Stimulated activated CD4-positive, alpha-beta T cell treated with anti-CD3 and anti-CD28 coated beads, Interleukin-4, amount 100 ng/mL, for 24 hours (primary cell): ENCODE data around the gene GHRH.
A peak's percentile ranks its signal among the peaks of the same experiment; 100 is the strongest.

ENCODE experiments used
- DNase-seq: peaks from one replicate; pipeline ENCODE4 v3.0.0-alpha.2; 2020

GHRH gene, protein sequence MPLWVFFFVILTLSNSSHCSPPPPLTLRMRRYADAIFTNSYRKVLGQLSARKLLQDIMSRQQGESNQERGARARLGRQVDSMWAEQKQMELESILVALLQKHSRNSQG

DNA sequence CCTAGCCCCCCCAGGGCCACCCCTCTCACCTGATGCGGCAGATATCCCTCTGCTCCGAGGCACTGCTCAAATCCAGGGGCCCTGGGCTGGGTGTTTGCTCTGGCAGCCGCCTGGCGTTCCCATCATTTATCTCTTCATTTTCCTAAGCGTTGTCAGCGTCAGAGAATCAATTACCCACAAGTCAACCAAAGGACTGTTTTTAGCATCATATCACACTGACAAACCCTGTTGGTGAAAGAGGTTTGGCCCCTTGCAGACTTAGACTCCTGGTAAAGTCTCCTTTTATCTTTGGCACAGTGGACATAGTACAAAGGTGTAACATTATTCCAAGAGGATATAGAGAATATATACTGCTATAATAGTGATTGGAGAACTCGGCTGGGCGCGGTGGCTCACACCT lies at the start of gene GHRH:
Gene GHRH, minus strand, starts transcription at position 101 of the 400 bp plus-strand sequence. CDS start 4,925 bp downstream, outside the sequence.
- DNase-seq = no peak

DNA sequence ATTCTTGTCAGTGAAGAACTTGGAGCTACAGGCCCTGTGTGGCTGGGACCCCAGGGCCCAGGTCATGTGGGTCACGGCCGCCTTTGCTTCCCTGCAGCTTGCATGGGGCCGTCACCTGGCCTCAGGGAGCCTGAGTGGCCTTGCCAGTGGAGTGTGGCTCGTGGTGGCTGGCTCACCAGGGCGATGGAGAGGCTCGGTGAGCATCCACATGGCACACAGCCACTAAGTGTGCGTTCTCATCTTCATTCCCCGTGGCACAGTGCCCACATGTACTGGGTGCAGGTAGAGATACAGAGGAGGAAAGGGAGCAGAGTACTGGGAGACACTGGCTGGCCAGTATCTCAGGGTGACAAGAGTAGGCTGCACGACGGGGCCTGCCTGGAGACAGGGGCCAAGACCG lies 49.3 kb upstream of the GHRH start:
- DNase-seq = no peak

DNA sequence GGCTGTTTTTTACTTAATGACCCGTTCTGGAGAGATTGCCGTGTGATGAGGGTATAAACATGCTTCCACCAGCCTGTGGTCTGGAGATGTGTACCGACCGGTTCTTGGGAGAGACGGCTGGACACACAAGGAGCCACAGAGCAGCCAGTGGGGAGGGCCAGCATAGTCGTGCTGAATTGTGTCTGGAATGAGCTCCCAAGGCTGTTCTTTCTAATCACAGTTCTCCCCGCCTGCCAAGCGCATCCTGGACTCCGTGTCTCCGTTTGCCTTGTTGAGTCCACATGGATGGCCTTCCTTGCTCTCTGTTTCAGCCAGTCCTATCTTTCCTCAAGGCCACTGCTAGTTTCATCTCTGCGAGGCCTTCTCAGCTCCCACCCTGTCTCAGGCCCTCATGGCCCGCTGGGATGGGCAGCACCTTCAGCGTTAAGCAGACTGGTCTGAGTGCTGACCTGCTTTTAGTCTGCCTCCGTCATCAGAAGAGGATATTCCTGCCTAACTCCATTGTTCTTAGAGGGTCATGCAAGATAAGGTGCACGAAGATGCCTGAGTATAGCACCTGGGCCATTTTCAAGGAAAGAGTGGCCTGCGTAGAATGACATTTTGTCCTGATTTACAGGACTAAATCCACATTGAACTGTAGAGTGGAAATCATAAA lies 48.4 kb upstream of the GHRH start:
- no peak for DNase-seq

DNA sequence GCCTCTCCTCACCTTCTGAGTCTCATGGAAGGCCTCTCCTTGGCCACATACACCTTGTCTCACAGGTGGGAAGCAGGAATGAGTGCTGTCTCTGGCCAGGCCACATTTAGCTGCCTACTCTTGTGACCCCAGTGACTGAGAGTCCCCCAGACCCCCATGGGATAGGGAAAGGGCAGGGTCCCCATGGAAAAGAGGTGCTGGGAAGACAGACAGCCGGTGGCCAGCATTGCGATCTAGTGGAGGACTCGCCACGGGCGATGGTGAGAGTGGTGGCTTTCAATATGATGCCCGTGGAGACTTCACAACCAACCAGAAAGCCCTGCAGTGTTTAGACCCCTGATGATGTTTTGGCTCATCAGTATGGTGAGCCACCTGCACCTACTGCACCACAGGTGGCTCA lies 47.7 kb upstream of the GHRH start:
- DNase-seq = no peak

DNA sequence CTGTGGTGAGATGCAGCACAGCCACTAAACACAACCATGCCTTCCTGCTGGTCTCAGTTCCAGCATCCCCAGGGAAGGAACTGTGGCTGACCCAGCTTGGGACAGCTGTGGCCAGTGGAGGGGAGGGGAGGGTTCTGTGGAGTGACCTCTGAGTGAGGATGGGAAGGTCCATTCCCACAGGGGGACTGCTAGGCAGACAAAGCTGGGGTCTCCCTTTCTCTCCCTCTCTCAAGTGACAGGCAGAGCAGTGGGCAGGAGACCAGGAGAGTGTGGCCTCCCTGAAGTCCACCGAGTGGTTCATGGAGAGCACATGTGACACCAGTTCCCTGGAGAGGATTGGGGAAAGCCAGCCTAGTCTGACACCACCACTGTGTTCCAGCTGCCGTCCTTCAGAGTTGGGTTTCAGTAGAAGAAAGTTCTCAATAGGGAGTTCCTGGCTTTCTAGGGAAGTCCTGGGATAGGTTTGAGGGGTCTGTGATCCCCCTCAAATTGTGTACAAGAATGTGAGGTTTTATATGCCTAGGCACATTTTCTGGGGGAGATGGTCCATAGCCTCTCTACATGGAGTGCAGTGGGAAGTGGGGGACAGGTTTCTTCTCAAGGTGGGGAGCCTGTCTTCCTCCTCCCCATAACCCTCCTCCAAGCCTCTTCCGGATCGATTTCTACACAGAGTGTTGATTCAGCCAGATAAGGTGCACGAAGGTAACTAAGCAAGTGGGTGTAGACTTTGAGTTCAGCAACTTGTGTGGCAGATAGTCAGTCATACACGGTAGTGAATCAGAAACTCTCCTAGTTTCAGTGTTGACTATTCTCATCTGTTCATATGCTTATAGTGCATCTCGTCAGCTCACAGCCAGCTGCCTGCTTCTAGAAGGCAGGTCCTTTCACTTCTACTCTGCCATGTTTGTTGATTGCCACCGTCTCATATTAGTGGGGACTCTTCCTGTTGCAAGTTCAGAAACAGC lies 46.8 kb upstream of the GHRH start:
- DNase-seq = peak; percentile 16

DNA sequence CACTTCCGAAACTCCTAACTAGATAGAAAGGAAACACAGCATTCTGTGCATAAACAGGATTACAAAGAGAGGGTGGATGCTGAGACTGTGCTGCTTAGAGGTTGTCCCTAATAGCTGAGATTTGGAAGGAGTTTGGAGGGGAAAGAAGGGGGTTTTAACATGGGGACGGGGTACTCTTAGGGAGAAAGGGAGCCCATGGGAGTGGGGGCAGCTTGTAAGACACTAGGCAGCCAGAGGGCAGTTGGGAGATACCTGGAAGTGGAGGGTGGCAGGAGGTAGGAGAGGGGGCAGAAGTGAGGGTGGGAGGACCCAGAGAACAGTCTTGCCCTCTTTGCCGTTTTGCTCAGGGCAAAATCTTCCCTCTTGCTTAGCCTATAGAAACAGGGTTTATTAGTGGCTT lies 44.2 kb upstream of the GHRH start:
- DNase-seq = no peak

DNA sequence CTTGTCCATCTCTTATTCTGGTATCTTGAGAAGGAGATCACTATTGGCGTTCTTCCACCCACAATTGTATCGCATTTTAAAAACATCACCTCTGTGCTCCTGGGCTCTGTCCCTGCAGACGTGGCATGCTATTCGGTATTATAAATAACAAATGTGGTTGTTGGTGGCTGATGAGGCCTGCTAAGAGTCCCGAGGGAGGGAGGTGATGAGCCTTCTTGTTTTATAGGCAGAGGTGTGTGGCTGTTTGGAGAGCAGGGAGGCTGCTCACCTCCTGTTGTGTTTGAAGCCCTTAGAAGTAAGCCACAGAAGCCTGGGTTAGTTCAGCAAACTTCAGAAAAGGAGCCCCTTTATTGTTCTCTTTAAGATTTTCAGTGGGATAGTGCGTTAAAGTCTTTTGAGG lies 43.5 kb upstream of the GHRH start:
- no peak for DNase-seq

DNA sequence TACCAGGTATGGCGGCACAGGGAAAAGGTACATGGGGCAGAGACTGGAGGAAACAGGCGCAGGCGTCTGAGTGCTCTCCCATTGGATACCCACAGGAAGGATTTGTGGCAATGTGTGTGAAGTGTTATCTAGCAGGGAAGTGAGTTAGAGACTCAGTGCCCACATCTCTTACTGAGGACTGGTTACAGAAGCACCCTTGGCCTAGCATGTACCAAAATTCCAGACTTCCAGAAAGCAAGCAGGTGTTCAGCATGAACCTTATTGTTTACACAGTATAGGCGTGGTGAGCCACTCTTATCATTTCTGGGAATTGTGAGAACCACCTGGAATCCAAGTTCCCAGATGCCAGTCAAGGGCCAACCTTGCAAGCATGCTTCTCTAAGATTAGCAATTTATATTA lies 42.0 kb upstream of the GHRH start:
- no peak for DNase-seq

DNA sequence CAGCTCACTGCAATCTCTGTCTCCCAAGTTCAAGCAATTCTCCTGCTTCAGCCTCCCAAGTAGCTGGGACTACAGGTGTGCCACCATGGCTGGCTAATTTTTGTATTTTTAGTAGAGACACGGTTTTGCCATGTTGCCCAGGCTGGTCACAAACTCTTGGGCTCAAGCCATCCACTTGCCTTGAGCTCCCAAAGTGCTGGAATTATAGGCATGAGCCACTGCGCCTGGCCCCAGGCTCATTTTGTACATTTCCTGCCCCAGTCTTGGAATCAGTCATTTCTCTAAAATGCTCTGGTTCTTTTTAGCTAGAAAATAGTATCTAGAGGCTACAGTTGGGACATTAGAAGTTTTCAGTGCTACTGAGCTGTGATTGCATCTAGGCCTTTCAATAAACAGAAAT lies 41.4 kb upstream of the GHRH start:
- no peak for DNase-seq

DNA sequence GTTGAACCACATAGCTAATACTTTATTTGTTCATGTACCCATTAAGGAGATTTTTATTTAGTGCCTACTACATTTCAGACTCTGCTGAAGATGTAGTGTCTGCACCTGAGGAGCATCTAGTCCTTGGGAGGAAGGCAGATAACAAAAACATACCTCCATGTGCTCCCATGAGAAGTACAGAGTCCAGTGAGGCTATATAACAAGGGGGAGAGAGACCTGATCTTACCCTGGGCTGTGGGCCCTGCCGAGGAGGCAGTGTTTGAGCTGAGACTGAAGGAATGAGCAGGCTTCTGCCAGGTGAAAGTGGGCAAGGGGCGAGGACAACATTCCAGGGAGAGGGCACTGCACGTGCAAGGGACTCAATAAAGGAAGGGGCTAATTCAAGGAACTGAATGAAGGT lies 39.9 kb upstream of the GHRH start:
- DNase-seq = no peak

DNA sequence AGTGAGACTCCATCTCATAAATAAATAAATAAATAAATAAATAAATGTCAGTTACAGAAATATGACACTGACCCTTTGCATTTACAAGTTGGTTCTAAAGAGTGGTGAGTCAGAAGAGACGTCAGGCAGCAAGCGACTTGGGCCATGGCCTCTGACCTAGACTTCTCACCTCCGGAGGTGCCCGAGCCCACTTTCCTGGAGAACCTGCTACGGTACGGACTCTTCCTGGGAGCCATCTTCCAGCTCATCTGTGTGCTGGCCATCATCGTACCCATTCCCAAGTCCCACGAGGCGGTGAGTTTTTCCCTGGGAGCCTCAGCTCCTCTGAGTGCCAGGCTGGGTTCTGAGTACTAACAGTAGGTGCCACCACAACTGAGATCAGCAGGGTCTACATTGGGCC lies 39.5 kb upstream of the GHRH start:
- no peak for DNase-seq

DNA sequence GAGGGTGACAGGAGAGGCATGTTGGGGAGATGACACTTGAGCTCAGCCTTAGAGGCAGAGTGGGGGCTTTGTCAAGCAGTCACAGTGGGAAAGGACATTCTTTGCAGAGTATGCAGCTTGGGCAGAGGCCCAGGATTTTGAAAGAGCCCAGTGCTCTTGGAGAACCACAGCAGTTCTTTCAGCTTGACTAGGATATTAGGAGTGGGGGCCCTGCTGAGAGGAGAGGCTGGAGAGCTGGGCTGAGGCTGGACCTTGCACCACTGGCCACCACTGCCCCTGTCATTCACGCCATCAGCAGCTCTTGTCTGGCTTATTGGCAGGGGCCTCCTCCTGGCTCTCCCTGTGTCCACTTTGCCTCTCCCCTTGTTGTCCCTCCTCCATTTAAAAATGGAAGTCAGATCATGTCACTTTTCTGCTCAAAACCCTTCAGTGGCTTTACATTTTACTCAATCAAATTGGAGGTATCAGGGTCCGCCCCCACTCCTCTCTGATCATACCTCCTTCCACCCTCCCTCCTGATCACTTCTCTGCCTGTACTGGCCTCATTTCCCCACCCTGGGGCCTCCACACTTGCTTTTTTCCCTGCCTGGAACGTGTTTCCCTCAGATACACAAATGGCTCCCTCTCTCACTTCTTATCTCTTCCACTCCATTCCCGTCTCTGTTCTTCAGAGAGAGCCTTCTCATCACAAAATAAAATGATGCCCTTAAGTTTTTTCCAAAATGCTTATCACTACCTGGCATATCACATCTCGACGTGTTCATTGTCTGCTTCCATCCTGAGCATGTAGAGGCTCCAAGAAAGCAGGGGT lies 38.3 kb upstream of the GHRH start:
- no peak for DNase-seq

DNA sequence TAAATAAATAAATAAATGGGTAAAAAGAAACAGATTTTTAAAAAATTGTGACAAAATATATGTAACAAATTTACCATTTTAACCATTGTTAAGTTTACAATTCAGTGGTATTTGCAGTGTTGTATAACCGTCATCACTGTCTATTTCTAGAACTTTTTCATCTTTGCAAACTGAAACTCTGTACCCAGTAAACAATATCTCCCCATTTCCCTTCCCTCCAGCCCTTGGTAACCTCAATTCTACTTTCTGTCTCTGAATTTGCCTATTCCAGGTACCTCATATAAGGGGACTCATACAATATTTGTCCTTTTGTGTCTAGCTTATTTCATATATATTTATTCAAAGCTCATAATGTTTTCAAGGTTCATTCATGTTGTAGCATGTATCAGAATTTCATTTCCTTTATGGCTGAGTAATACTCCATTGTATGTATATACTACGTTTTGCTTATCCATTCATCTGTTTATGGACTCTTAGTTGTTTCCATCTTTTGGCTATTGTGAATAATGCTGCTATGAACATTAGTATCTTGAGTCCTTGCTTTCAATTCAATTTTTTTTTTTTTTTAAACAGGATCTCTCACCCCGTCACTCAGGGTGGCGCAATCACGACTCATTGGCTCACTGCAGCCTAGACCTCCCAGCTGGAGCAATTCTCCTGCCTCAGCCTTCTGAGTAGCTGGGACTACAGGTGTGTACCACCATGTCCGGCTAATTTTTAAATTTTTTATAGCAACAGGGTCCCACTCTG lies 36.8 kb upstream of the GHRH start:
- no peak for DNase-seq

DNA sequence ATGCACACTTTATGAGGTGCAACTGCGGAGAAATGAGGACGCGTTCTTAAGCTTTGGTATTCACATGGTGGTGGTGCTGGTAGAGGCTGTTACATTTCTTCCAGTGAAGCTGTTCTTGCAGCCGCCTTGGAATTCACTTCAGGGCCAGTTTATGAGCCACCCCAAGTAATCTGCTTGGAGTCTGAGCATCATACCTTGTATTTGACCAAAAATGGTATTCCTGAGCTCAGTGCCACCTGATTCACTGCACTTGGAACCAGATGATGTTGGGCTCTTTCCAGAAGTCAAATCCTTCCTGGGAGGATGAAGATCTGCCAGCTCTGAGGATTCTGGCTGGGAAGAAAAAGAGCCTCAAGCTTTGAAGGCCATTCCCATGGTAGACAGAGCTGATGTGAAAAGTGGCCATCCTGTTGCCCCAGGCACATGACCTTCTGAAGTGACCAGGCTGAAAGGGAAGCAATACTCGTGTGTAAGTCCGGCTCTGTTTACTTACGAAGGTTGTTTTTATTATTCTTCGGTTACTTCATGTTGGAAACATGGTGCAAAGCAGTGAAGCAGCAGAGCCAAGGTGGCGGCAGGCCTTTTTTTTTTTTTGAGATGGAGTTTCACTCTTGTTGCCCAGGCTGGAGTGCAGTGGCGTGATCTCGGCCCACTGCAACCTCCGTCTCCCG lies 35.6 kb upstream of the GHRH start:
- DNase-seq = no peak

DNA sequence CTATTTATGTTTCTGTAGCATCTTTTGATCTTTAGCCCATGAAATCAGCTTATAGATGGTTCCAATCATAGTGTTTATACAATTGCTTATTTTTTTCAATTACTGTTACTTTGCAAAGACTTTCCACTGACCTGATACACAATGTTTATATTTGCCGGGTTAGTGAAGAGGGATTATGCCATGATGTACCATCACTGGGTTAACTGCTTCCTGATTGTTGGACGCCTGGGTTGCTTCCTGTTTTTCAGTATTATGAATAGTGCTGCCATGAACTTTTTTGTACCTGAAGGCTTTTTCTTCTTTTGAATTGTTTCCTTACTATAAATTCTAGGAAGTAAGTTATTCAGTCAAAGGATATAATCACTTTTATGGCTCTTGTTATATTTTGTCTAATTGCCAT lies 34.8 kb upstream of the GHRH start:
- no peak for DNase-seq

DNA sequence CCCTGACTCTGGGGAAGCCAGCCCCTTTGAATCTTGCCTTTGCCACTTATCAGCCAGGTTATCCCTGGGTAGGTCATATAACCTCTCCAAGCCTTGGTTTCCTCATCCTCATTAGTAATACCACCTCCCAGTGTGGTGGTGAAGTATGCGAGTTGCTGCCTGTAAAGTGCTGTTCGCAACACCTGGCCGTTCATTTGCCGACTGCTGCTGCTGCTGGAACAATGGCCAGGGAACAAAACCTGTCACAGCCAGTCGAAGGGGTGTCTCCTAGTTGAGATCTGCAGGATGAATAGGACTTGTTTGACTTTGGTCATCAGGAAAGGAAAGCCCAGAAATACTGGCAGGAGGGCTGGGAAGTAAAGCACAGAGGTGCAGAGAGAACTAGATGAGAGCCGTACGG lies 34.0 kb upstream of the GHRH start:
- no peak for DNase-seq

DNA sequence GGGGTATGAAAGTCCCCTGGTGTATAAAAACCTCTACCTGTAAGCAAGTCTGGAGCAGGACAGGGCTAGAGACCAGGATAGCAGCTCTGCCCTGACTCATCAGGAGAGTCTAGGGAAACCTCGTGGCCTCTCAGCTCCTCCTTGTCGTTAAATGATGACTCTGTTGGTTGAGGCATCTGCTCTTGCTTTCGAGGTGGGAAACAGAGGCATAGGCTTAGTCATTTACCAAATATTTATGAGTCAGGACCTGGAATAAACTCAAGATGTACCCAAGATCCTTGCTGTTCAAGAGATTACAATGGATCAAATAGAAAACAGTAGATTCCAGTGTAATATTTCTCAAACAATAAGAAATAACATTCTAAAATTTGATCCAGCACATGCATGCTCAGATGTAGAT lies 33.4 kb upstream of the GHRH start:
- DNase-seq = no peak

DNA sequence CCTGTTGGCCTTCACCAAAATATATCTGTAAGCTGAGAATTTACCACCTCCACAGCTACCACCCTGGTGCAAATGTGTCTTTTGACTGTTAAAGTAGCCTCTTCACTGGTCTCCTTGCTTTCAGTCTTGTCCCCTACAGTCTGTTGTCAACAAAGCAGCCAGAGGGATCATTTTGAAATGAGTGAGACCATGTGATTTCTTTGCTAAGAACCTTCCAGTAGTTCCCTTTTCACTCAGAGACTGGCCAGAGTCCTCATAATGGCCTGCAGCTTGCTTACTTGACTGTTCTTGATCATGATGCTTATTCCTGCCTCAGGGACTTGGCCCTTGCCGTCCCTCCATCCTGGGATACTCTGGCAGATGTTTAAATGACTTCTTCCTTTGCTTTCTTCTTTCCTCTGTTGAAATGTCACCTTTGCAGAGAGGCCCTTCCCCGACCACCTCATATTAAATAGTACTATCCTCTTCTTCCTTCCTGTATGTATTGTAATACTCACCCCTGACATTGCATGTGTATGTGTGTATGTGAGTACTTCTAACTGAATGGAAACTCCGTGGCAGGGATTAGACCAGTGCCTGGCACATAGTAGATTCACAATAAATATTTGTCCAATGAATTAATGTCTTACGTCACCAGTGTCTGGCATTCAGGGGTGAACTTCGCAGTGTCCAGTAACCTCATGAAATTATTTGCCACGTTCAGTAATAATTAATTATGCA lies 32.8 kb upstream of the GHRH start:
- DNase-seq = no peak

DNA sequence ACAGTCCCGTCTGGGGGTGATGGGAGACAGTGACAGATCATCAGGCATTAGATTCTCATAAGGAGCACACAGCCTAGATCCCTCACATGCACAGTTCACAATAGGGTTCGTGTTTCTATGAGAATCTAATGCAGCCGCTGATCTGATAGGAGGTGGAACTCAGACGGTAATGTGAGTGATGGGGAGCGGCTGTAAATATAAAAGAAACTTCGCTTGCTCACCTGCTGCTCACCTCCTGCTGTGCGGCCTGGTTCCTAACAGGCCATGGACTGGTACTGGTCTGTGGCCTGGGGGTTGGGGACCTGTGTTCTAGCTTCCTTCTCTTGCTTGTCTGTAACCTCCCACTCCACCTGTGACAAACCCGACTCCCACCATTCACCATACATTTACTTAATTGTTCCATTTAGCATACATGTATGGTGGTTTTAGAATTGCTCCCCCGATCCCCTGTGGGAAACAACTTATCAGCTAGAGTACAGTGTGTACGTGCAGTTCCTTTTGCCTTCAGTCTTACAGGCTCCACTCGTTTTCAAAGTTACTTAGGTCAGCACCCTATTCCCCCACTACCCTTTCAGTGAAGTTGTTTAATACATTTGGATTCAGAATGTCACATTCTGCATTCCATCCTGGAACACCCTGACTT lies 31.8 kb upstream of the GHRH start:
- DNase-seq = no peak

DNA sequence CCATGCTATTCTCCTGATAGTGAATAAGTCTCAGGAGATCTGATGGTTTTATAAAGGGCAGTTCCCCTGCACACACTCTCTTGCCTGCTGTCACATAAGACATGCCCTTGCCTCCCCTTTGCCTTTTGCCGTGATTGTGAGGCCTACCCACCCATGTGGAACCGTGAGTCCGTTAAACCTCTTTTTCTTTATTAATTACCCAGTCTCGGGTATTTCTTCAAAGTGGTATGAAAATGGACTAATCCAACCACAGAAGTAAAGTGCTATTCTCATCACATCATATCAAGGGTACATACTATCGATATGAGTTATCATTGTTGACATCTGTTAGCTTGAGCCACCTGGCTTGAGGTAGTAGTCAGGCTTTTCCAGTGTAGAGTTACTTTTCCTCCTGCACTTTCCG lies 30.1 kb upstream of the GHRH start:
- DNase-seq = no peak
